ACC112 (cell line): ENCODE results near the gene FBXO45.
A peak's percentile ranks its signal among the peaks of the same experiment; 100 is the strongest.
"Not testable (repeated sequence)": the region's sequence is repeated elsewhere in the genome, so short reads cannot be mapped to it uniquely, and the experiment has no call there.

Experiments
- H2AFZ ChIP-seq: fragments of 200-600 bp; sonication (generic); one replicate; pipeline ENCODE4 v1.6.0; 2017; ENCODE audit warnings: antibody characterized with exemption, low read length; ENCODE audit not compliant: unreplicated experiment
- H3K27ac ChIP-seq: fragments of 200-600 bp; sonication (generic); 2 replicates; pipeline ENCODE4 v1.5.1; 2014; ENCODE audit warnings: low read depth, mild to moderate bottlenecking, antibody characterized with exemption, low read length, moderate library complexity
- H3K27me3 ChIP-seq: fragments of 200-600 bp; sonication (generic); 2 replicates; pipeline ENCODE4 v1.6.1; 2014; ENCODE audit warnings: mild to moderate bottlenecking, antibody characterized with exemption, low read length, moderate library complexity, mixed read lengths; ENCODE audit not compliant: insufficient read depth
- H3K36me3 ChIP-seq: fragments of 200-600 bp; sonication (generic); 2 replicates; pipeline ENCODE4 v1.6.1; 2016; ENCODE audit warnings: mild to moderate bottlenecking, antibody characterized with exemption, low read length, moderate library complexity, mixed read lengths; ENCODE audit not compliant: insufficient read depth
- H3K4me1 ChIP-seq: fragments of 200-600 bp; sonication (generic); one replicate; pipeline ENCODE4 v1.6.1; 2016; ENCODE audit warnings: low read length, mixed read lengths; ENCODE audit not compliant: insufficient read depth, unreplicated experiment, control insufficient read depth
- H3K4me3 ChIP-seq: fragments of 200-600 bp; sonication (generic); 2 replicates; pipeline ENCODE4 v1.5.1; 2014; ENCODE audit warnings: mild to moderate bottlenecking, low read depth, low read length
- H3K79me2 ChIP-seq: fragments of 200-600 bp; sonication (generic); one replicate; pipeline ENCODE4 v1.6.0; 2016; ENCODE audit warnings: low read length; ENCODE audit not compliant: control insufficient read depth, unreplicated experiment, insufficient read depth

The FBXO45 gene

DNA sequence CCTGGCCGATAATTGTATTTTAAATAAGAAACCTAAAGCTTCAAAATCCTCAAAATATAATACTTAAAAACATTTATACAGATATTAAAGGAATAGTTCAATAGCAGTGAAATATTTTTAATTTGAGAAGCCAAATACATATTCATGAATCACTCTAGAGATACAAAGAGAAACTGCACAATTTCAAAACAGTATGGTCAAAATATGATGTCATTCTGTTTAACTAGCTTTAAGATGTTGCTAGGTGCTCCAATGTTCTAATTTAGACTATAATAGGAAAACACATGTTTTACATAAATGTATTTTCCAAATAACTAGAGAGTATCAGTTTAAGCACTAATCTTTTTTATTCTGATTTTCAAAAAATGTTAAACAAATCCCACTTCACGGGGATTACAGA, 60.8 kb downstream of the FBXO45 start:
- Histone ChIP-seq H3K27ac (no peak overlapping the region), H3K4me1 (peaks cover 16% of the 10 kb centered on the region), H3K4me3 (no peak overlapping the region), H3K36me3 (no peaks in the 10 kb centered on the region), H3K27me3 (no peaks in the 10 kb centered on the region), H3K79me2 (no peaks in the 10 kb centered on the region), H2AFZ (no peak overlapping the region)

DNA sequence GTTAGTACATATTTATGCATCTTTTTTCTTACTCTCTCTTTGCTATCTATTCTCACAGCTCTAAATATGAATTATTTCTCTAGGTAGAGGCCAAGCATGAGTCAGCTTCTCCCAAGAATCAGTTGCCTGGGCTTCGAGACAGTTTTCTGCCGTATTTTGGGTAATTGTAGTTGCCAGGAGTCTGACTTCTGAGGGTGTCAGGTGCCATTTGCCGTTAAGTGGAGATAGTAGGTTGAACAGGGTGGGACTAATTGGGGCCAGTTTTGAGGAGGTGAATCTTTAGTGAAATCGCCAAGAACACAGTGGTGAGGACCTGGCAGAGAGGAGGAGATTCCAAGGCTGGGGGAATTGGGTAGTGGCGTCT, 63.2 kb downstream of the FBXO45 start:
- H3K27ac ChIP-seq, result peak overlapping the region; percentile 63
- no peaks in the 10 kb centered on the region for H3K27me3 ChIP-seq
- no peaks in the 10 kb centered on the region for H3K36me3 ChIP-seq
- H3K4me3 ChIP-seq, result peak overlapping the region; percentile 84
- no peaks in the 10 kb centered on the region for H3K79me2 ChIP-seq
- H3K4me1 ChIP-seq, result peaks cover 16% of the 10 kb centered on the region
- H2AFZ ChIP-seq, result peak overlapping the region; percentile 58

DNA sequence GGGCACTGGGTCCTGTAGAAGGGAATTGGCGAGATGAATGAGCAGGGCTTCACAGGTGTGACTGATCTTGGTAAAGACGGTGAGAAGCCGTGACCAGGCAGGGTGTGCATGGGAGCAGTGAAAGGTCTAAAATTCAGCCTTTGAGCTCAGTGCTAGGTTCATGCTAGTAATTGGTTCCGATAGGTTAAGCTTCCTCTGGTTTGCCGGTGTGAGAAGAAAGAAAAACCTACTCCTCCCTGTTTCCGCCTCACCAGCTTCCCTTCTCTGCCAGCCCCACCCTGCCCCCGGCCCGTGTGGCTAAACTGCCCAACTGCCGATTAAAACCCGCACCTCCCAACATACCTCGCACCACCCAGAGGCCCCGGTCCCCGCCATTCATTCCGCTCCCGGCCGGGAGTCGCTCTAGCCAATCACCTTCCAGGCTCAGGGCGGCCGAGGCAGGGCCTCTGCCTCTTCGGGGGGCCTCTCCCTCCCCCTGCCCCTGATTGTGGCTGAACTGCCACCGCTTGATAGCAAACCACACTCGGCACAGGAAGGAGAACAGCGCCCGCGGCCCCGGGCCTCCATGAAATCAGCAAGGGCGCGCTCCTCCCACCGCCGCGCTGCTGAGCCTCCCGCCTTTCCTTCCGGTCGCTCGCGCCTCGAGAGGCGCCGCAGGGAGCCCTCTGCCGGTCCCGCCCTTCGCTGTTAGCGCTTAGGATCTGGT, 63.7 kb downstream of the FBXO45 start:
- Histone ChIP-seq H3K4me1 (peaks cover 16% of the 10 kb centered on the region), H3K79me2 (no peaks in the 10 kb centered on the region), H3K27ac (peak overlapping the region; percentile 63), H3K36me3 (no peaks in the 10 kb centered on the region), H3K27me3 (no peaks in the 10 kb centered on the region), H3K4me3 (peak overlapping the region; percentile 84), H2AFZ (peak overlapping the region; percentile 58)

DNA sequence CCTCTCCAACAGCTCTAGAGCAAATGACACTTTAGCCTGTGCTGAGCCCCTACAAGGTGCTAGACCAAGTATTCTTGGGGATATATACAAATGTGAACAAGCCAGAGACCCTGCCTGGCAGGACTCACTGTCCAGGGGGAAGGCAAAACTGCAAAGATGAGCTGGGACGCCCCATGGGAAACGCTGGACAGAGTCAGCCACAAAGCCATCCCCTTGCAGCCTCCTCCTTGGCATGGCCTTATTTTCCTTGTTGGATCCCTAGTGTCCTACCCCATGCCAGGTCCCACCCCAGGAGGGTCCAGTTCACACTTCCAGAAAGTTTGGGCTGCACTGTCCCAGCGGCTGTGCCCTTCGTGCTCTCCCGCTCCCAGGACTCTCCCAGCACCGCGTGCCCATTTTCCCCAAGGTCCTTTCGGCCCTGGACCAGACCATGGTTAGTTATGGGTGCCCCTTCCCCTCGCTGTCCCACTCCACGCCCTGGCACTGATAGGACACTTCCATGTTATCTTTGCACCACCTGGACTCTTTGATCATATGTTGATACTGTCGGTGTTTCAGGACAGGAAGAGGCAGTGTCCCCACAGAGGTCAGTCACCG, 65.2 kb downstream of the FBXO45 start:
- no peak overlapping the region for H2AFZ ChIP-seq
- H3K27ac ChIP-seq, result no peak overlapping the region
- H3K4me3 ChIP-seq, result no peak overlapping the region
- no peaks in the 10 kb centered on the region for H3K27me3 ChIP-seq
- no peaks in the 10 kb centered on the region for H3K79me2 ChIP-seq
- H3K36me3 ChIP-seq, result no peaks in the 10 kb centered on the region
- H3K4me1 ChIP-seq, result peaks cover 16% of the 10 kb centered on the region

DNA sequence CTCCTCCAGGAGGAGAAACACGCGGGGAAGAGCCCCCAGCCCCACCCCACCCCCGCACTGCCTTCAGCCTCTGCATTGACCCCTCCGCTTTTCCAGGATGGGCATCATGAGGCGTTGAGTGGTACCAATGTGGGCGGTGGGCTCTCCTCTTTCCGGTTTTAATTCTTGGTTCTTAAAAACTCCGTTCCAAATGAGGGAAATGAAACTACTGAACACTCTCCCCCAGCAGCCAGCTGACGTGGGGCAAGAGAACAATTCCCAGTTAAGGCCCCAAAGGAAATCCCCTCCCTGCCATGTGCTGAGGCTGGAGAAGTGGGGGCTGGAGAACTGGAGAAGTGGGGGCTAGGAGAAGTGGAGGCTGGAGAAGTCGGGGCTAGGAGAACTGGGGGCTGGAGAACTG, 65.8 kb downstream of the FBXO45 start:
- no peaks in the 10 kb centered on the region for H3K79me2 ChIP-seq
- H3K27ac ChIP-seq, result no peak overlapping the region
- H2AFZ ChIP-seq, result no peak overlapping the region
- peaks cover 16% of the 10 kb centered on the region for H3K4me1 ChIP-seq
- H3K36me3 ChIP-seq, result no peaks in the 10 kb centered on the region
- H3K27me3 ChIP-seq, result no peaks in the 10 kb centered on the region
- H3K4me3 ChIP-seq, result no peak overlapping the region

DNA sequence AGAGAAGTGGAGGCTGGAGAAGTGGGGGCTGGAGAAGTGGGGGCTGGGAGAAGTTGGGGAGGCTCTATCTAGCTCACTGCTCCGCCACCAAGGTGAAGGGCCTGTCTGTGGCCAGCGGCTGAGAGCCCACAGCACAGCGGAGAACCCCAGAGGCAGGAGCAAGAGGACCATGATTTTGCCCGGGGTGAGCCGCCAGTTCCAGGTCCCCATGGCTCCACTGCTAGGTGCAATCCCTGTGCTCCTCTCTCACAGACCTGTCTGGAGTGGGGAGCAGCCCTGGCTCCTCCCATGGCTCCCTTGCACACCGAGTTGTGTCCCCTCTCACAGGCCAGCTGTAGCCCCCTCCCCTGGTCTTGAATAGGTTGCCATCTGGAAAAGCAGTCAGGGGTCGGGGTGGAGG, 66.4 kb downstream of the FBXO45 start:
- Histone ChIP-seq H3K4me1 (peaks cover 16% of the 10 kb centered on the region), H3K36me3 (no peaks in the 10 kb centered on the region), H2AFZ (no peak overlapping the region), H3K4me3 (no peak overlapping the region), H3K27ac (no peak overlapping the region), H3K79me2 (no peaks in the 10 kb centered on the region), H3K27me3 (no peaks in the 10 kb centered on the region)

DNA sequence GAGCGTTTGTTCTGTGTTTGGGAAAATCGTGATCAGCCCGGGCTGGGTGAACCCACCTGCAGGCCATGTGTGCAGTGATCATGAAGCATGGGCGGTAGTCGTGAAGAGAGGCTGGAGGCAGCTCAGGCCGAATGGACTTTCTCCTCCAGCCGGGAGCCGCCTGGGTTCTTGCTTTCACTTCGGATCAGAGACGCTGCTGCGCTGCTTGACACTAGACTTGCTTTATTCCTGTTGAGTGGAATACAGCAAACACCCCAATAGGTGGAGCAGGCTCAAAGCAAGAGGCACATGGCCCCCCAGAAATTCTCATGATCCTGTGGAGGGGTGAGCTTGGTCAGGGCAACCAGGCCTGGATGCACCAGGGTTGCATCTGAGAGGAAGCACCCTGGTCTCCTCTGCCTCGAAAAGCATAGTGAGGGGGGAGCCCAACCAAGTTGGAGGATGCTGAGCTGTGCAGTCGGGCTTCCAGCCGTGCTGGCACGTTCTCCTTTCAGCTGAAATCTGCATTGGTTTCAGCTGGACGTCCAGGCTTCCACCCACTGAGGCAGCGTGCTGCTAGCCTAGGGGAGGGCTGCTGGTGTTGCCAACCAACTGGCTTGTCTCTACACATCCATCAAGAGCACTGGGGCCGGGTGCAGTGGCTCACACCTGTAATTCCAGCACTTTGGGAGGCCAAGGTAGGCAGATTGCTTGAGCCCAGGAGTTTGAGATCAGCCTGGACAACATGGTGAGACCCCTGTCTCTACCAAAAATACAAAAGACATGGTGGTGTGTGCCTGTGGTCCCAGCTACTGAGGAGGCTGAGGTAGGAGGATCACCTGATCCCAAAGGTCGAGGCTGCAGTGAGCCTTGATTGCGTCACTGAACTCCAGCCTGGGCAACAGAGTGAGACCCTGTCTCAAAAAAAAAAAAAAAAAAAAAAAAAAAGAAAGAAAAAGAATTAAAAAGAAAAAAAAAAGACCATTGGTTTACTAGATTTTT, 68.2 kb downstream of the FBXO45 start:
- Histone ChIP-seq H3K36me3 (no peaks in the 10 kb centered on the region), H3K27ac (no peak overlapping the region), H3K4me3 (no peak overlapping the region), H2AFZ (no peak overlapping the region), H3K79me2 (no peaks in the 10 kb centered on the region), H3K4me1 (peaks cover 13% of the 10 kb centered on the region), H3K27me3 (peaks cover 5% of the 10 kb centered on the region; the same call in 1 of the 2 replicates)

DNA sequence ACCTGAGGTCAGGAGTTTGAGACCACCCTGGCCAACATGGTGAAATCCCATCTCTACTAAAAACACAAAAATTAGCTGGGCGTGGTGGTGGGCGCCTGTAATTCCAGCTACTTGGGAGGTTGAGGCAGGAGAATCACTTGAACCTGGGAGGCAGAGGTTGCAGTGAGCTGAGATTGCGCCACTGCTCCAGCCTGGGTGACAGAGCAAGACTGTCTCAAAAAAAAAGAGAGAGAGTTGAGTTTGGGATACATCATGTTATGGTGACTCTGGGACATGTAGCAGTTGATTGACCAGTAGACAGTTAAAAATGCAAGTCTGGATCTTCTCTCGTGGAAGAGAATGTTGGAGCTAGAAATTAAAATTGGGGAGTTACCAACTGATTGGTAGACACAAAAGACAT, 69.5 kb downstream of the FBXO45 start:
- not testable (repeated sequence) for H3K27ac ChIP-seq, H3K4me3 ChIP-seq, H3K4me1 ChIP-seq, H3K27me3 ChIP-seq, H3K79me2 ChIP-seq, H3K36me3 ChIP-seq, H2AFZ ChIP-seq
